Measurements from ENCODE around the gene CCNQ.

DNA sequence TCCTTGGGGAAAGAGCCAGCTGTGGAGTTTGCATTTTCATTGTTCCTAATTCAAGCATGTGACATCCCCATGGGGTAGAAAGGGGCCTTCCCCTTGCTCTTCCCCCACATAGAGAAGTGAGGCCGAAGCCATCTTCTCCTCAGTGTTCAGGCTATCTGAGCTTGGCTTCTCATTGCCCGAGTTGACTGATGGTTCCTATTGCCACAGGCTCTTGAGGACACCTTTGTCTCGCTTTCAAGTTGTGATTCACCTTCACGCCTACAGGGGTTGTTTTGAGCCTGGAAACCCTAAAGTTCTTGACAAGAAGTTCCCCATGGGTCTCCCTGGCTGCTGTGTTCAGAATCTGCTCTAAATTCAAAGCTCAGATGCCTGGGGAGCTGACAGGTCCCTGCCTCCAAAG is 25.0 kb downstream of the CCNQ start:
- no peak for TF ChIP-seq CTCF (IDR thresholded peaks at IDR 0.05; ENCODE audit: insufficient read depth, low read depth, low read length)
- no peak for TF ChIP-seq EZH2 (IDR thresholded peaks at IDR 0.05; ENCODE audit: insufficient read depth, low read length)
